Measurements from ENCODE around the gene AGO3.
A peak's percentile ranks its signal among the peaks of the same experiment; 100 is the strongest.

Gene AGO3

DNA sequence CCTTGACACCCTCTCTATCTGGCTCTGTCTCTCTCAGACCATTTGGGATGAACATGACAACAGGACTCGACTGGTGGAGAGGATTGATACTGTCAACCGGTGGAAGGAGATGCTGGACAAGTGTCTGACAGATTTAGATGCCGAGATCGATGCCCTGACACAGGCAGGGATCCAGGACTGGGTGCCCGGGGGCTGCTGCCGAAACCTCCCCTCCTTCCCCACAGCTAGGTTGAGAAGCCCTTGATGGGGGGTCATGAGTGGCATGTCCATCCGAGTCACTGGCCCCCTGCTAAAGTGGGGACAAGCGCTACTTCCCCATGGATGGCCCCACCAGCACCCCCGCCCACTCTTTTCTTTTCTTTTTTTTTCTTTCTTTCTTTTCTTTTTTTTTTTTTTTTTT, 154.2 kb downstream of the AGO3 start:
- no peak overlapping the region for H3K4me3 ChIP-seq (ENCODE audit: low read length)
- TF ChIP-seq, protein P1, sequence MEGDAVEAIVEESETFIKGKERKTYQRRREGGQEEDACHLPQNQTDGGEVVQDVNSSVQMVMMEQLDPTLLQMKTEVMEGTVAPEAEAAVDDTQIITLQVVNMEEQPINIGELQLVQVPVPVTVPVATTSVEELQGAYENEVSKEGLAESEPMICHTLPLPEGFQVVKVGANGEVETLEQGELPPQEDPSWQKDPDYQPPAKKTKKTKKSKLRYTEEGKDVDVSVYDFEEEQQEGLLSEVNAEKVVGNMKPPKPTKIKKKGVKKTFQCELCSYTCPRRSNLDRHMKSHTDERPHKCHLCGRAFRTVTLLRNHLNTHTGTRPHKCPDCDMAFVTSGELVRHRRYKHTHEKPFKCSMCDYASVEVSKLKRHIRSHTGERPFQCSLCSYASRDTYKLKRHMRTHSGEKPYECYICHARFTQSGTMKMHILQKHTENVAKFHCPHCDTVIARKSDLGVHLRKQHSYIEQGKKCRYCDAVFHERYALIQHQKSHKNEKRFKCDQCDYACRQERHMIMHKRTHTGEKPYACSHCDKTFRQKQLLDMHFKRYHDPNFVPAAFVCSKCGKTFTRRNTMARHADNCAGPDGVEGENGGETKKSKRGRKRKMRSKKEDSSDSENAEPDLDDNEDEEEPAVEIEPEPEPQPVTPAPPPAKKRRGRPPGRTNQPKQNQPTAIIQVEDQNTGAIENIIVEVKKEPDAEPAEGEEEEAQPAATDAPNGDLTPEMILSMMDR (conservative IDR thresholded peaks at IDR 0.05; ENCODE audit: low read length): no peak

GRCh38 chr1:36085686-36086526, 155.0 kb downstream of the AGO3 start:
- TF ChIP-seq, protein P1 (conservative IDR thresholded peaks at IDR 0.05; ENCODE audit: low read length): no peak
- no peak for DNase-seq (ENCODE audit: low read depth)
- H3K4me3 ChIP-seq (ENCODE audit: low read length): no peak overlapping the region

More for the DNA sequence above, 154.2 kb downstream of the AGO3 start:
- no peak for DNase-seq (ENCODE audit: low read depth)

GRCh38 chr1:36086529-36087232, 155.8 kb downstream of the AGO3 start:
- TF ChIP-seq, protein P1 (conservative IDR thresholded peaks at IDR 0.05; ENCODE audit: low read length): no peak
- no peak for DNase-seq (ENCODE audit: low read depth)
- no peak overlapping the region for H3K4me3 ChIP-seq (ENCODE audit: low read length)

DNA sequence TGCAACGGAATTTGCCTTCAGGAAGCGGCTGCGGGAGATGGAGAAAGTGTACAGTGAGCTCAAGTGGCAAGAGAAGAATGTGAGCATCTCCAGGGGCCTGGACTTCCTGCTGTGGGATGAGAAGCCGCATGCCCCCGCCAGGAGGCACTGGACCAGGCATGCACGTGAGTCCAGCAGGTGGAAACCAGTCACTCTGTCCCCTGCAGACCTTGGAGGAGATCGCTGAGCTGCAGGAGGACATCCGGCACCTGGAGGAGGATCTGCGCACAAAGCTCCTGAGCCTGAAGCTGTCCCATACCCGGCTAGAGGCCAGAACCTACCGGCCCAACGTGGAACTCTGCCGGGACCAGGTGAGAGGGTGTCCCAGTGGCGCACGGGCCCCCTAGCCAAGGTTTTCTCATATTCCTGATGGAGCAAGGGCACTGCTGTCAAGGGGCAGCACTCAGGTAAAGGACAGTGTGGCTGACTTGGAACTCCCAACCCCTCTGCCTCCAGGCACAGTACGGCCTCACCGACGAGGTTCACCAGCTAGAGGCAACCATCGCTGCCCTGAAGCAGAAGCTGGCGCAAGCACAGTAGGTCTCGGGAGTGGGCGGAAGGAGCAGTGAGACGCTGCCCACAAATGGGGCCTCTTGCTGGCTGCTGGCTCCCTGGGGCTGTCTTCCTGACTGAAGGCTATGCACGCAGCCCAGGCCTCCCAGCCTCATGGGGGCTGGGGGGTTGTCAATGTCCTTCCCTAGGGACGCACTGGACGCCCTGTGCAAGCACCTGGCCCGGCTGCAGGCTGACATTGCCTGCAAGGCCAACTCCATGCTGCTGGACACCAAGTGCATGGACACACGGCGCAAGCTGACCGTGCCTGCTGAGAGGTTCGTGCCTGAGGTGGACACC, 156.6 kb downstream of the AGO3 start:
- H3K4me3 ChIP-seq (ENCODE audit: low read length): no peak overlapping the region
- TF ChIP-seq, protein P1 (conservative IDR thresholded peaks at IDR 0.05; ENCODE audit: low read length): no peak
- DNase-seq (ENCODE audit: low read depth): no peak

DNA sequence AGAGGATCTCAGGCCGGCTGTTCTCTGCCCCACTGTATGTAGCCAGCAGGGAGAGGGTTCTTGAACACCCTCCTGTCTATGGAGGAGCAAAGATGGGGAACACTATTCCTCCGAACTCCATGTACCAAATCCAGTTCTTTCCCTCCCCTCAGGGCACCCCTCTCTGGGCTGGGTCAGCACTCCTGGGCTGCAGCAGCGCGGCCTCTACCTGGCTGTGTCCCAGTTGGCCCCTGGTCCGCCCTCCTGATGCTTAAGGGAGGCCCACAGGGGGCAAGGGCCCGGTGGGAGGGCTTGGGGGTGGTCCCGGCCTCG, 157.3 kb downstream of the AGO3 start:
- TF ChIP-seq, protein P1 (conservative IDR thresholded peaks at IDR 0.05; ENCODE audit: low read length): no peak
- H3K4me3 ChIP-seq (ENCODE audit: low read length): peak overlapping the region; percentile 73
- DNase-seq (ENCODE audit: low read depth): no peak

GRCh38 chr1:36088577-36089392, 157.9 kb downstream of the AGO3 start, which contains the start of gene ADPRS:
TSS of gene ADPRS (plus strand) at chr1:36088892. CDS start at chr1:36088905, 13 bp downstream.
- TF ChIP-seq, protein P1 (conservative IDR thresholded peaks at IDR 0.05; ENCODE audit: low read length): peak; percentile 73
- peak within 1 kb of the TSS; percentile 73 for H3K4me3 ChIP-seq (ENCODE audit: low read length)
- peak; percentile 91 for DNase-seq (ENCODE audit: low read depth)
